ENCODE results near the gene PDILT.

DNA sequence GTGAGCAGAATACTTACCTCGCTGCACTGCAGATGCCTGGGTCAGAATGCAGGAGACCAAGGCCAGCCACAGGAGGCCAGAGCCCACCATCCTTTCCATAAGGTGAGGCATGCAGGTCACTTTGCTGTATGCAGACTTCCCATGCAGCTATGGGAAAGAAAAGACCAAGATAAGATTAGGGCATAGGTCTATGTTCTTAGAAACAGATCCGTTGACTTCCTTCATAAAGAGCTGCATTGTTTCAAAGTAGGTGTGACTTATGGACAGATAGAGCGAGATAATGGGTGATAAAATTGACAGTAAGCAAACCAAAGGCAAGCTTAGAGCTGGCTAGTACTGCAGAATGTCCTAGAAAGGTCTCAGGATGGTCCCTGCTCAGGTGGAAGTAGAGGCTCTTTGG is 78.2 kb downstream of the PDILT start:
- TF ChIP-seq, protein P1, sequence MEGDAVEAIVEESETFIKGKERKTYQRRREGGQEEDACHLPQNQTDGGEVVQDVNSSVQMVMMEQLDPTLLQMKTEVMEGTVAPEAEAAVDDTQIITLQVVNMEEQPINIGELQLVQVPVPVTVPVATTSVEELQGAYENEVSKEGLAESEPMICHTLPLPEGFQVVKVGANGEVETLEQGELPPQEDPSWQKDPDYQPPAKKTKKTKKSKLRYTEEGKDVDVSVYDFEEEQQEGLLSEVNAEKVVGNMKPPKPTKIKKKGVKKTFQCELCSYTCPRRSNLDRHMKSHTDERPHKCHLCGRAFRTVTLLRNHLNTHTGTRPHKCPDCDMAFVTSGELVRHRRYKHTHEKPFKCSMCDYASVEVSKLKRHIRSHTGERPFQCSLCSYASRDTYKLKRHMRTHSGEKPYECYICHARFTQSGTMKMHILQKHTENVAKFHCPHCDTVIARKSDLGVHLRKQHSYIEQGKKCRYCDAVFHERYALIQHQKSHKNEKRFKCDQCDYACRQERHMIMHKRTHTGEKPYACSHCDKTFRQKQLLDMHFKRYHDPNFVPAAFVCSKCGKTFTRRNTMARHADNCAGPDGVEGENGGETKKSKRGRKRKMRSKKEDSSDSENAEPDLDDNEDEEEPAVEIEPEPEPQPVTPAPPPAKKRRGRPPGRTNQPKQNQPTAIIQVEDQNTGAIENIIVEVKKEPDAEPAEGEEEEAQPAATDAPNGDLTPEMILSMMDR (IDR thresholded peaks at IDR 0.05; ENCODE audit: insufficient read depth, low read length) = no peak
- TF ChIP-seq POLR2AphosphoS5 (IDR thresholded peaks at IDR 0.05; ENCODE audit: low read depth) = no peak
- TF ChIP-seq, protein P2, sequence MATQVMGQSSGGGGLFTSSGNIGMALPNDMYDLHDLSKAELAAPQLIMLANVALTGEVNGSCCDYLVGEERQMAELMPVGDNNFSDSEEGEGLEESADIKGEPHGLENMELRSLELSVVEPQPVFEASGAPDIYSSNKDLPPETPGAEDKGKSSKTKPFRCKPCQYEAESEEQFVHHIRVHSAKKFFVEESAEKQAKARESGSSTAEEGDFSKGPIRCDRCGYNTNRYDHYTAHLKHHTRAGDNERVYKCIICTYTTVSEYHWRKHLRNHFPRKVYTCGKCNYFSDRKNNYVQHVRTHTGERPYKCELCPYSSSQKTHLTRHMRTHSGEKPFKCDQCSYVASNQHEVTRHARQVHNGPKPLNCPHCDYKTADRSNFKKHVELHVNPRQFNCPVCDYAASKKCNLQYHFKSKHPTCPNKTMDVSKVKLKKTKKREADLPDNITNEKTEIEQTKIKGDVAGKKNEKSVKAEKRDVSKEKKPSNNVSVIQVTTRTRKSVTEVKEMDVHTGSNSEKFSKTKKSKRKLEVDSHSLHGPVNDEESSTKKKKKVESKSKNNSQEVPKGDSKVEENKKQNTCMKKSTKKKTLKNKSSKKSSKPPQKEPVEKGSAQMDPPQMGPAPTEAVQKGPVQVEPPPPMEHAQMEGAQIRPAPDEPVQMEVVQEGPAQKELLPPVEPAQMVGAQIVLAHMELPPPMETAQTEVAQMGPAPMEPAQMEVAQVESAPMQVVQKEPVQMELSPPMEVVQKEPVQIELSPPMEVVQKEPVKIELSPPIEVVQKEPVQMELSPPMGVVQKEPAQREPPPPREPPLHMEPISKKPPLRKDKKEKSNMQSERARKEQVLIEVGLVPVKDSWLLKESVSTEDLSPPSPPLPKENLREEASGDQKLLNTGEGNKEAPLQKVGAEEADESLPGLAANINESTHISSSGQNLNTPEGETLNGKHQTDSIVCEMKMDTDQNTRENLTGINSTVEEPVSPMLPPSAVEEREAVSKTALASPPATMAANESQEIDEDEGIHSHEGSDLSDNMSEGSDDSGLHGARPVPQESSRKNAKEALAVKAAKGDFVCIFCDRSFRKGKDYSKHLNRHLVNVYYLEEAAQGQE (IDR thresholded peaks at IDR 0.05; ENCODE audit: insufficient replicate concordance, low read depth) = no peak

All from HL-60 (cell line).